NT2/D1 (cell line): ENCODE measurements around the gene IFT172.

ENCODE experiments used
- SUZ12 ChIP-seq: IDR thresholded peaks from 2 replicates; pipeline ENCODE4 v1.6.1; 2011; ENCODE audit not compliant: insufficient read length, insufficient read depth; ENCODE audit errors: extremely low read depth
- ZNF274 ChIP-seq: IDR thresholded peaks from 2 replicates; pipeline ENCODE4 v1.6.1; 2011; ENCODE audit warnings: mild to moderate bottlenecking, low read depth, low read length

- TF ChIP-seq SUZ12, result no peak
- no peak for TF ChIP-seq ZNF274
Observed at GRCh38 chr2:27441226-27441926, 48.2 kb downstream of the IFT172 start.
